Activated CD4-positive, alpha-beta T cell treated with anti-CD3 and anti-CD28 coated beads, Interleukin-2, amount 10 ng/mL, durations not matched to agents 7 days and 5 days (primary cell): ENCODE measurements around the gene ERC2. TPM values are rescaled to one million over a fixed set of nuclear protein-coding genes. Genes with fewer than 3 reads are reported as not detected.

ENCODE experiments used
- CTCF ChIA-PET: fragments of 350-600 bp; sonication (Branson Sonifier 250); formaldehyde crosslinking; loops from one replicate; lab custom pipeline; 2021; ENCODE audit warnings: antibody characterized with exemption; lab: Charles Lee
- POLR2A ChIA-PET: fragments of 350-600 bp; sonication (Branson Sonifier 250); formaldehyde crosslinking; loops from one replicate; lab custom pipeline; 2021; ENCODE audit warnings: antibody characterized with exemption; lab: Charles Lee
- DNase-seq: peaks from one replicate; pipeline ENCODE4 v3.0.0-alpha.2; 2020
- H3K27ac Mint-ChIP-seq: one replicate; pipeline ENCODE4 v1.8.0; 2021; ENCODE audit warnings: mild to moderate bottlenecking, moderate library complexity, mixed read lengths
- H3K27me3 Mint-ChIP-seq: one replicate; pipeline ENCODE4 v1.8.0; 2021; ENCODE audit warnings: mixed read lengths
- H3K36me3 Mint-ChIP-seq: one replicate; pipeline ENCODE4 v1.8.0; 2021; ENCODE audit warnings: low read depth, mixed read lengths
- H3K4me1 Mint-ChIP-seq: one replicate; pipeline ENCODE4 v1.8.0; 2021; ENCODE audit warnings: mixed read lengths
- H3K4me3 Mint-ChIP-seq: one replicate; pipeline ENCODE4 v1.8.0; 2021; ENCODE audit warnings: mild to moderate bottlenecking, moderate library complexity, mixed read lengths
- H3K9me3 Mint-ChIP-seq: one replicate; pipeline ENCODE4 v1.8.0; 2021; ENCODE audit warnings: mixed read lengths
- total RNA-seq, 2 experiments: library from RNA; stranded (reverse); gene quantifications; one replicate each; pipeline ENCODE4 v1.2.3, GENCODE V29; 2021

ERC2 gene
- total RNA-seq, 2 experiments from 2014 or later = not detected

DNA sequence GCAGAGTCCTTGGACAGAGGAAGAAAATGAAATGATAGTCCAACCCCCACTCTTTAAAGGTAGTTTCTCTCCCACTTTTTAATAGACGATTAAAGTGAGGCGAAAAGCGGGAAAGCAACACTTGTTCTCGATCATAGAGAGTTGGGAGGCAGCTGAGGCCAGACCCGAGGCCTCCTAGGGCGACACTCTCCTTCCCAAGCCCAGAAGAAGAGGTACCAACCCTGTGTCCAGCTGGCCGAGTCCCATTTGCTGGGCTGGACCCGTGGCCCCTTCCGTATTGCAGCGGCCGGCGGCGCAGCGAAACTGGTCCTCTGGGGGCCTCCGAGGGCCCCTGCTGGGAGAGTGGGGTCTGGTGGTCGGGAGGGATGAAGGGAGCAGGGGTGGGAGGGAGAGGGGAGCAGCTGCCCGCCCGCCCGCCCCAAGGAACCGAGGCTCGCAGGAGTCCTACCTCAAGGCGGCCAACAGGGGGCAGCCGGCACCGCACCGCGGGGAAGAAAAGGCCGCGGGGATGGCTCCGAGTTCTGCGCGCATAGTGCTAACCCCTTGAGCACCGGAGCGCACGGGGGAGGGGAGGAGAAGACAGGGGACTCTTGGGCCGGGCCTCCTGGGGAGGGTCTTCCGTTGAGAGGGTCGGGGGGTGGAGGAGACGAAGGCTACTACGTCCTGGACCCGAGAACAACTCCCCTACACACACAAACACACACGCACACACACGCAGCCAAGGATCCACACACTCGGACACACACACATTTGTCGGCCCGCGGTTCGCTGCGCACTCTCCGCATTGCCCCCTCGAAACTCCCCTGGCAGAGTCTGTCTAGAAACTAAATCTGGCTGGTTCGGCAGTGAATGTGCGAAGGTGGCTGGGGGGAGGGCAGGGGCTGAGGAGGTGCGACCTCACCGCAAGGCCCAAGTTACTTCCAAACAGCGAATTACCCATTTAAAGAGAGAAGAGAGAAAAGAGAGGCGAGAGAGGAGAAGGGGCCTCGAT, 983.2 kb downstream of the ERC2 start:
- Mint-ChIP-seq H3K27me3 (peaks cover 88% of the 10 kb centered on the region), H3K27ac (peak overlapping the region; percentile 22), H3K4me1 (peaks cover 28% of the 10 kb centered on the region), H3K36me3 (peaks cover 2% of the 10 kb centered on the region), H3K9me3 (no peaks in the 10 kb centered on the region), H3K4me3 (no peak overlapping the region)
- DNase-seq = peak; percentile 36
- POLR2A ChIA-PET = no interaction called here
- CTCF ChIA-PET = no interaction called here

DNA sequence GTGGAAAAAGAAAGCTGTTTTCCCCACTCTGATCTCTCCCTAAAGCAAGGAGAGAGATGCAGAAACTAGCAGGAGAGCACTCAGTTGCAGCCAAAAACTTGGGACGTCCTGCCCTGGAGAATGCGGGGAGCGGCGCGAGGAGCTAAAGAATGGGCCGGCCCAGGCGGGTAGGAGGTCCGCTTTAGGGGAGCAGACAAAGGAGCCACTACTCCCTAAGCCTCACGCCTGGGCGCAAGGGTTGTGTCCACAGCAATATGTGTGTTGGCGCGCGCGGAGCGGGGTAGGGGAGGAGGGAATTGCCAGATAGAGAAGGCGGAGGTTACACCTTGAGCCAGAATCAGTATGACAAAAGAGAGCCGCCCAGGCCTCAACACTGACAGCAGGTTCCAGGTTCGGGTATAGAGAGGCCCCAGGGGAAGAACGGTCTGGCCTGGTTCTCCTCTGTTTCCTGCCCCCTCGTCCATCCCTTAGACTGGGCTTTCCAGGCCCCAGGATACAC, 984.0 kb downstream of the ERC2 start:
- ChIA-PET POLR2A (no interaction called here), CTCF (interaction anchor here (0.6 kb wide), 1 partner anchor 1688 kb away, joined by 4 read pairs; no protein-coding TSS in a partner anchor)
- Mint-ChIP-seq H3K27me3 (peaks cover 88% of the 10 kb centered on the region), H3K9me3 (no peaks in the 10 kb centered on the region), H3K27ac (peak overlapping the region; percentile 13), H3K4me1 (peaks cover 26% of the 10 kb centered on the region), H3K4me3 (no peak overlapping the region), H3K36me3 (no peaks in the 10 kb centered on the region)
- DNase-seq = no peak

DNA sequence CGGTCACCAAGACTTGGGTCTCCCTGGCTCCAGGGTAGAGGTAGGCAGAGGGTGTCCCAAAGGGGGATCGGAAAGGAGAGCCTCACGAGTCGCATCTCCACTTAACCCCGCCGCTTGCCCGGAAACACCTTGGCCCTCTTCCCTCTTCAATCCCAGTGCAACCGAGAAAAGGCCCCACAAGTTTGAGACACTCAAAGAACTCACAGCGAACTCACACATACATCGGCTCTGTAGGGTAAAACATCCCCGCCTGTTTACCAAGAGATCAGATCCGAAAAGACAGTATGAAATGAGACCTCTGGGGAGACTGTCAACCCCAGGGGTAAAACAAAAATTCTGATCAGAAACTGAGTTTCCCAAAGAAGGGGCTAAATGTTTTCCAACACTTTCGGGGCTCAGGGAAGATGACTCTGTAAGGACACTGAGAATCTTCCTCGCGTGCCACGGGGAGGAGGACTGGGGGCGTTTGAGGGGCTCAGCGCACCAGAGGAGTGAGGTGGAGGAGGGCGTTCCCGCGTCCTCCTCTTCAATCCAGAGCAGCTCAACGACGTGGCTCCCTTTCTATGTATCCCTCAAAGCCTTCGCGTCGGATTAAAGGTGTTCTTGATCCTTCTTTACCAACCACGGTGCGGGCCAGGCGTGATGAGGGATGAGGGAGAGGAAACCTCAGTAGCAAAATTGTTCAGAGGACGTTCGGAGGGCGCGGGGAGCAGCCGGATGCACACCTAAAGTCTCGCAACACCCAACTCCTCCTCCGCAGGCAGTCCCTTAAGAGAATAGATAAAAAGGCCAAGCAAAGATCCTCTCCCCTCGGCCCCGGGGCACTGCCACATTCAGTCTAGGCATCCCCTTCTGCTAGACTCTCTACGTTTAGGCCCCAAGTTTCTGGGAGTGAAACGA, 984.8 kb downstream of the ERC2 start:
- POLR2A ChIA-PET = no interaction called here
- DNase-seq = no peak
- Mint-ChIP-seq H3K27ac (peak overlapping the region; percentile 19), H3K4me3 (no peak overlapping the region), H3K27me3 (peaks cover 85% of the 10 kb centered on the region), H3K9me3 (no peaks in the 10 kb centered on the region), H3K36me3 (no peaks in the 10 kb centered on the region), H3K4me1 (peaks cover 22% of the 10 kb centered on the region)
- CTCF ChIA-PET = interaction anchor here (0.6 kb wide), 1 partner anchor 1689 kb away, joined by 4 read pairs; no protein-coding TSS in a partner anchor

DNA sequence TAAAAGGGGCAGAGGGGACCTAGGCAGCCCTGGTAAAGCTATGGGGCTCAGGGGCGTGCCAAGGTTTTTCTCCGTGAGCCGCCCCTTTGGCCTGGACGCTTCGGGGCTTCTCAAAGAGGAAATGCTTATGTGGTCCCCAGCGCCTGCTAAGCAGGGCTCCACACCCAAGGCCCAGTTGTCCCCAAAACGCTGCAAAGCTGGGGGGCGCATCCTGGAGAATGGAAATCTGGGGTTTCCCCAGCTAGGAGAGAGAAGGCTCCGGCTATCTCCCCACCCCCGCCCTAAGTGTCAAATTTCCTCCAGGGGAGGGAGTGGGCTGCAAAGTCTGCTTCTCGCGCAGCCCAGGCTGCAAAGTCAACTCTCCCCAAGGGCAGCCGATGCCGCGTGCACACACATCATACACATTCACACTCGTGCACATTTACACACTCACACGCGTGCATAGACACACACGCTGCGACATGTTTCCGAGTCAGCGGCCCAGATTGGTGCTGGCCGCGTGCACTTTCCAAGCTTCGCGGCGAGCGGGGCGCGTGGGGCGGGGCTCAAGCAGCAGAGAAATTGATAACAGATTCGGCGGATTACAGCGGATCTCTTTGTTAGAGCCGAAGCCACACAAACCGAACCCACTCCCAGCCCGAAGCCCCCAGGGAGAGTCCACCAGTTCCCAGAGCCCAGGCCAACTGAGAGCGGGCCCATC, 985.6 kb downstream of the ERC2 start:
- H3K9me3 Mint-ChIP-seq = no peaks in the 10 kb centered on the region
- ChIA-PET POLR2A (no interaction called here), CTCF (no interaction called here)
- H3K36me3 Mint-ChIP-seq = no peaks in the 10 kb centered on the region
- H3K4me1 Mint-ChIP-seq = peaks cover 20% of the 10 kb centered on the region
- no peak overlapping the region for H3K4me3 Mint-ChIP-seq
- DNase-seq = no peak
- H3K27me3 Mint-ChIP-seq = peaks cover 86% of the 10 kb centered on the region
- H3K27ac Mint-ChIP-seq = no peak overlapping the region

DNA sequence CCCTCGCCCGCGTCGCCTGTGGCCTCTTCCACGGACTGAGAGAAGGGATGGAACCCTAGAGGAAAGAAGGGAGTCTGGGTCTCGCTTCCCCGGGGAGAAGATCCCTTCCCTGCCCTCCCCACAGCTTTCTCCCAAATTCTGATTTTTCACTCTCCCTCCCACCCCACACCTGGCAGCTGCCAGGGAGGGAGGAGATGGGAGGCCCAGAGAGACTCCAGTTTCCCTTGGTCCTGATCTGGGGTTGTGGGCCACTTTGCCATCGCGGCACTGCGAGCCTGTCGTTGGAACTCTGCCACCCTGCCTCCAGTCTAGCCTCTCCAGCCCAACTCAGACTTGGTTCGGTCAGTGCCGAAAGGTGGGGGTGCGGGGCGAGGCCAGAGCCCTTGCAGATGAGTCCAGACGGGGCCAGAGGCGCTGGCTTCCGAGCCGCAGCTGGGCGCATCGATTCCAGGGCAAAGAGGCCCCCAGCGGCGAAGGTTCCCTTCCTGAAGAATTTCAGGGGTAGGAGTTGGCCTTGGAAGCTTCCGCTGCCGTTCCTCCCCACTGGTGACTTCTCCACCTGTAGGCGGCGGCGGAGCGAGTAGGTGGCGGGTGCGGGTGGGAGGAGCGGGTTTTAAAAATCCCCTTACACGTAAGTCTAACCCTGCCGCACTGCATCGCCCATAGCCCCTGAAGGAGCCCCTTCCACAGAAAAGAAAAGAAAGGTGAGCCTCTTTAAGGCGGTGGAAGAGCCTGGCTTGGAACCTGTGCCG, 986.3 kb downstream of the ERC2 start:
- H3K36me3 Mint-ChIP-seq = no peaks in the 10 kb centered on the region
- H3K4me1 Mint-ChIP-seq = peaks cover 15% of the 10 kb centered on the region
- DNase-seq = no peak
- no peaks in the 10 kb centered on the region for H3K9me3 Mint-ChIP-seq
- H3K4me3 Mint-ChIP-seq = no peak overlapping the region
- H3K27me3 Mint-ChIP-seq = peaks cover 85% of the 10 kb centered on the region
- H3K27ac Mint-ChIP-seq = no peak overlapping the region
- CTCF ChIA-PET = no interaction called here
- POLR2A ChIA-PET = no interaction called here

DNA sequence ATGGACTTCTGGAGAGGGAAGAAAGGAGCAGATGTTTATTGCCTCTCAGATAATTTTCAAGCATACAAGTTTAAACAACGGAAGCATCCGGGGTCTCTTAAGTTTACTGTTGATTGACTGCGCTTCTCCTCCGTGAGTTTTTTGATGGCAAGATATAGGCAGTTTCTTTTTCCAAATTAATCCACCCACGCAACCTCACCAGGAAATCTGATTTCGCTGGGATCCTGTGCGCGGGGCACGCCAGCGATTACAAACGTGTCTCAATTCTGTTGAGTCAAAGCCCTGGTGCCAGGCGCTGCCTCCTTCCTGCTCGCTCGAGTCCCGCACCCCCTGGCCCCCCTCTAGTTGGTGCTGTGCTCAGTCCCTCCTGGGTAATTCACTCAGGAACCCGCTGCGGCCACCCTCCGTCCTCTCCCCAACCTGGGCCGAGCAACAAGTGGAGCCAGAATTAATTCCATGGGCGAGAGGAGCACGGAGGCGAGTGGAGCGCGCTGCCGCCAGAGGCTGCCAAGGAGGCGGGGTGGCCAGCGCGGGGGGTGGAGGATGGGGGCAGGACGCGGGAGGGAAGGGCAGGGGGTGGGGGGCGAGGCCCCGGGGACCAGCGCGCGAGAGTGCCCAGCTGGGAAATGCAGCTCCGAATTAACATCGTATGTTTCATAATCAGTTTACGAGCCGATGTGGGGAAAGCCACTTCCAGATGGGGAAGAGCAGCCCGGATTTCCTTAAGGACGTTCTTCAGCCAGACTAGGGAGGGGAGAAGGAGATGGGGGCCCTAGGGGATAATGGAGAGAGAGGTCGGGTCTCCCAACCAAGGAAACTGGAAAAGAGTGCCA, 987.1 kb downstream of the ERC2 start:
- Mint-ChIP-seq H3K36me3 (no peaks in the 10 kb centered on the region), H3K4me3 (no peak overlapping the region), H3K27ac (no peak overlapping the region), H3K4me1 (peaks cover 11% of the 10 kb centered on the region), H3K9me3 (no peaks in the 10 kb centered on the region), H3K27me3 (peaks cover 79% of the 10 kb centered on the region)
- CTCF ChIA-PET = no interaction called here
- POLR2A ChIA-PET = no interaction called here
- DNase-seq = no peak

DNA sequence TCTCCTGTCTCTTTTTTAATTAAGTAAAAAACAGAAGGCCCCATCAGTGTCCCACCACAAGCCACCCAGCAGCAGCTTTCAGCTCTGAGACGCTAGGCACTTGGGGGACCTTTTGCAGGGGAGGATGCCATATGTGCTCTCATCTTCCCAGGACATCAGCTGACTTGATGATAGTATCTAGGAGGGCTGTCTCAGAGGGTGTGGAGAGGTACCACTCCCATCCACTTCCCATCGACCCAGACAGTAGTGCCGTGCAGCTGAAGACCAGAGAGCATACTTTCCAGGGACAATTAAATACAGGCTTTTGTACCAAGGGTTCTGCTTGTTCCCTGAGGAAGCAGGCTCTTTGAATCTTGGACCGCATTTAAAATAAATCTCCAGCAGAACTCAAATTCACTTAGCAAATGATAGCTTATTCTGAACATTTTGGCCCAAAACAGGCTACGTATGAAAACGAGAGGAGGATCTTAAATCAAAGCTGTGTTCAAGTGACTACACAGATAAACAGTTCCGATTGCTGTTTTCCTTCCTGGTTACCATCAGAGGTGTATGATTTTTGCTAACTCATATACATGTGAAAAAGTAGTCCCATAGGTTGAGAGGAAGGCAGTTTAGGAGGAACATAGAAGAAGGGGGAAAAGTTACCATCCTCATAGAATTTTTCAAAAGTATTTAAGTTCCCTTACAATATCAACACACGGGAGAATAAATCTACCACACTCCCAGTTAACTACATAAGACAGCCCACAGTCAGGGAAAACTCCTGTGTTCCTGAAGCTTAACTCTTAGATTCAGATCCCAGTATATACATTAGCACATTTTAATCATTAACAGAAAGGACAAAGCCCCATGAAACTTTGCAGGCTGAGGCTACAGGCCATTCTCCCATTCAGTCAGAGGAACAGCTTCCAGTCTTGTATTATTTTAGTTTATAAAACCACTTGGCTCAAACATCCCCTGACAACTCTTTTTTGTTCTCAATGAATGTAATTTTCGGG, 990.7 kb downstream of the ERC2 start:
- Mint-ChIP-seq H3K9me3 (no peaks in the 10 kb centered on the region), H3K27ac (no peak overlapping the region)
- POLR2A ChIA-PET = no interaction called here

DNA sequence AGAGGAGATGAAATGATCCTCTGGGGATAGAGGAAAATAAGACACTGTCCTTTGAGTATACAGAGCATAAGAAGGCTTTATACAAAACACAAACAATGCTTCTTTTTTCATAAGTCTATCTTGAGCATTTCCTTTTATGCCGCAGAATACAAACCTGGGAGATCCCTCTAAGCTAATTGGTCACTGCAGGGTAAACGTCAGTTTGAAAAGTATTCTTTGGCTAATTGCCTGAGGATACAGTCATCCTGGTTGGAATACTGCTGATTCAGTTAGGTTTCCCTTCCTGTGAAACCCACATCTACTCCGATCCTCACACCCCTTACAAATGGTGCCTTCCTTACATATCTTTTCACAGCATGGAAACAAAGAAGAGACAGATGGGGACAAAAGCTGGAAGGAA, 991.8 kb downstream of the ERC2 start:
- DNase-seq = no peak
- ChIA-PET CTCF (no interaction called here), POLR2A (no interaction called here)
- Mint-ChIP-seq H3K4me1 (no peaks in the 10 kb centered on the region), H3K36me3 (no peaks in the 10 kb centered on the region), H3K27ac (no peak overlapping the region), H3K27me3 (peaks cover 36% of the 10 kb centered on the region), H3K4me3 (no peak overlapping the region), H3K9me3 (no peaks in the 10 kb centered on the region)

More for the DNA sequence above, 990.7 kb downstream of the ERC2 start:
- Mint-ChIP-seq H3K27me3 (peaks cover 46% of the 10 kb centered on the region), H3K4me3 (no peak overlapping the region), H3K36me3 (no peaks in the 10 kb centered on the region), H3K4me1 (no peaks in the 10 kb centered on the region)
- DNase-seq = no peak
- CTCF ChIA-PET = no interaction called here

DNA sequence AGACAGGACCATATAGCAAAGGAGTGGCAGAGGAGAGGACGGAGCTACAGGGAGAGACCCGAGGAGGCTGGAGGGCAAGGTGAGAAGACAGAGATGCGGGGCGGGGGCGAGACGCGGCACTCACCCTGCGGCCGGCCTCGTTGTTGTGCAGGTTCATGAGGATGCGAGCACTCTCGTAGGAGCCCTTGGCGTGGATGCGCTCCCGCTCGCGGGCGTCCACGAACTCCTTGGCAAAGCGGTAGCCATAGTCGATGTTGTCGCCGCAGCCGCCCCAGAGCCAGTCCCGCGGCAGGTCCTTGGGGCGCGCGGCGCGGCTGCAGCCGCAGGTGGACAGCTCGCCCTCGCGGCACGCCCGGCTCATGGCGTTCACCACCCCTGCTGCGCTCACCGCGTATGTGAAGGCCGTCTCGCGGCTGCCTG, 994.0 kb downstream of the ERC2 start:
- Mint-ChIP-seq H3K27ac (no peak overlapping the region), H3K9me3 (no peaks in the 10 kb centered on the region), H3K36me3 (no peaks in the 10 kb centered on the region), H3K27me3 (peaks cover 16% of the 10 kb centered on the region), H3K4me3 (no peak overlapping the region), H3K4me1 (no peaks in the 10 kb centered on the region)
- DNase-seq = no peak
- POLR2A ChIA-PET = no interaction called here
- CTCF ChIA-PET = no interaction called here

DNA sequence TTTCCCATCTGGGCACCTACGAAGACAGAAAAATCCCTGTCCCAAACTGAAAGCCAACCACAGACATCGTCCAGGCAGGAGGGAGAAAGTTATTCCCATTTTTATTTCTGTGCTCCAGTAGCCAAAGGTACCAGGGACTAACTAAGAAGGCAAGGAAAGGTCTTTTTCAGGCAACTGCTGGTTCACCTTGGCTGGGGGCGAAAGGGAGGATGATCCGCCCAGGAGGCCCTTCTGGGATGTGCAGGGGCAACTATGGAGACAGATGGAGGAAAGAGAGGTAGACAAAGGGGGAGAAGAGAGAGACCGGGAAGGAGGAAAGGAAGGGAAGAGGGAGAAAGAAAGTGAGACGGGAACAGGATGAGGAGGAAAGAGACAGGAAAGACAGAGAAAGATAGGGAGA, 994.5 kb downstream of the ERC2 start:
- no peak for DNase-seq
- H3K27me3 Mint-ChIP-seq = peaks cover 13% of the 10 kb centered on the region
- H3K9me3 Mint-ChIP-seq = no peaks in the 10 kb centered on the region
- no peaks in the 10 kb centered on the region for H3K36me3 Mint-ChIP-seq
- no peak overlapping the region for H3K27ac Mint-ChIP-seq
- no peak overlapping the region for H3K4me3 Mint-ChIP-seq
- ChIA-PET POLR2A (no interaction called here), CTCF (no interaction called here)
- H3K4me1 Mint-ChIP-seq = no peaks in the 10 kb centered on the region
